Right hindlimb (tissue), 1 donor: ENCODE measurements around the gene COA8.

Experiments
- DNase-seq: peaks from one replicate; pipeline ENCODE4 v3.0.0-alpha.2; 2018

COA8 gene

GRCh38 chr14:103526247-103526913 lies 36.4 kb upstream of the COA8 start:
- DNase-seq = peak; percentile 16

- no peak for DNase-seq
Measured at GRCh38 chr14:103526914-103527248, 35.9 kb upstream of the COA8 start.

DNA sequence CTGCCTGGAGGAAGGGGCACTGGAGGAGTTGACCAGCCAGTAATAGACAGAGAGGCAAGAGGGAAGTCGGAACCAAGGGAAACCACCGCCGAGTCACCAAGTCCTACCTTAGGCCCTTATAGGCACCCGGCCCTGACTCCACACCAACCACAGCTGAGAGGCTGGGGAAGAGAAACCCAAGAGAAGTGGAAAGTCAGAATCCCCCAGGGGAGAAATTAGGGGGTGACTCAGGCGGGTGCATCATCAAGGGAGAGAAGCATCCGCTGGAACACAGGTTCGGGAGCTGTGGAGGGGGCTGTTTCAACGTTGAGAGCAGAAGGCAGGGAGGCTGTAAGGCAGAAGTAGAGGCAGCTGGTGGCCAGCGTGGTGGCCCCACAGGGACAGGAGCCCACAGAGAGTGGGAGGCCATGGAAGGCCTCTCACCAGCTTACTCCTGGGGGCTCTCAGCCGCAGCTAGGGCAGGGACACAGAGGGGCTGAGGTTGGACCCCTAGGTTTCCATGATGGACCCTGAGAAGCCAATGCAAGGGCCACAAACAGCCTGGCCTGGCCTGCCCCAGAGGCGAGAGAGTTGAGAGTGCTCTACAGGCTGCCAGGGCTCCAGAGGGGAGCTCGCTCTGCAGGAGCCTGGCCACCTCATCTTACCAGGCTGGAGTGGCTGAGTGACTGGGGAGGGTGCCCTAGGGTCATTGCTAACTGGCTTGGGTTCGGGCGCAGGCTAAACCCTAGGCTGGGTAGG lies 35.2 kb upstream of the COA8 start:
- DNase-seq = no peak

DNA sequence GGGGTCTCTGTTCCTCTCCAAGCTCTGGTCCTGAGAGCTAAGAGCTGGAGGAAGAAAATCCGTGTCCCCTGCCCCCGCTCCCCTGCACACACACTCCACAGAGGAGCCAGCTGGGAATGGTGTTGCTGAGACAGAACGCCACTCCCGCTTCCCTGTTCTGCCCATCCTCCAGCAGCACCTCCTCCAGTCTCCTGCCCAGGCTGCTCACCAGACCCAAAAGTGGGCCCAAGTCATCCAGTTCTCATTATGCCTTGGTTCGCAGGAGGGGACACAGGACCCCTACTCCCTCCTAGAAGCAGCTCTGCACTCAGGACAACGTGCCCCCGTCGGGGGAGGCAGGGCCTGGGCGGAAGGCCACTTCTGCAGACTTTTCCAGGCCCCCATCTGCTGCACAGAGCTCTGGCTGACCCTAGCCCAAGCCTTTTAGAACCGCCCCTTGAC lies 34.6 kb upstream of the COA8 start:
- DNase-seq = peak; percentile 35

DNA sequence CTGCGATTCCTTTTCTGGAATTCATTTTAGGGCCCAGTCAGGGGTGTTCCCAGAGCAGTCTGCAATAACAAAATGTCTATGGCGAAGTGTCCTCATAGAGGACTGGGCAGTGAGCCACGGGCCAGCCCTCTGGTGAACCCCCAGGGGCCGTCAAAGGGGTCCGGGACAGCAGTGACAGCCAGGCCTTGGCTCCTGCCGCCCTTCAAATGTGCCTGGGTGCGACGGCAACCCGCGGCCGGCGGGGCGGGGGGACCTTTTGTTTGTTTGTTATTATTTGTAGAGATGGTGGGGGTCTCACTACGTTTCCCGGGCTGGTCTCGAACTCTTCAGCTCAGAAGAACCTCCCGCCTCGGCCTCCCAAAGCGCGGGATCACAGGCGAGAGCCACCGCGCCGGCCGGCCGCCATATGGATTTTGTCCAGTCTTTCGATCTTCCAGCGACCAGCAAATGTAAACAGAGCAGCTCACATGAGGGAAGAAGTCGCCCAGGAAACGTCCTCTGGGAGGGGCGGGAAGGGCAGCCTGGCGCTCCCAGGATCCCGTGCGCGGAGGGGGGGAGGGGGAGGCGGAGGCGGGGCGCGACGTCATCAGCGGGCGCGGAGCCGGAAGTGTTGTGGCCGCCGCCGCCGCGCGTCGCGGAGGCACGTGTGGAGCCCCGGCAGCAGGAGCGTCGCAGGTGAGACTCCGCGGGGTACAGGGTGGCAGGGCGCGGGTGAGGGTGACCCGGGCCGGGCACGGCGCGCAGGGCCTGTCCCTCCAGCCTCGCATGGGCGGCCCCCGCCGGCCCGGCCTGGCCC lies 34.0 kb upstream of the COA8 start, which contains the start of gene TRMT61A:
TRMT61A (plus strand) TSS at position 610 of the 796 bp plus-strand sequence. CDS start 783 bp downstream, outside the sequence.
- DNase-seq = peak; percentile 92

DNA sequence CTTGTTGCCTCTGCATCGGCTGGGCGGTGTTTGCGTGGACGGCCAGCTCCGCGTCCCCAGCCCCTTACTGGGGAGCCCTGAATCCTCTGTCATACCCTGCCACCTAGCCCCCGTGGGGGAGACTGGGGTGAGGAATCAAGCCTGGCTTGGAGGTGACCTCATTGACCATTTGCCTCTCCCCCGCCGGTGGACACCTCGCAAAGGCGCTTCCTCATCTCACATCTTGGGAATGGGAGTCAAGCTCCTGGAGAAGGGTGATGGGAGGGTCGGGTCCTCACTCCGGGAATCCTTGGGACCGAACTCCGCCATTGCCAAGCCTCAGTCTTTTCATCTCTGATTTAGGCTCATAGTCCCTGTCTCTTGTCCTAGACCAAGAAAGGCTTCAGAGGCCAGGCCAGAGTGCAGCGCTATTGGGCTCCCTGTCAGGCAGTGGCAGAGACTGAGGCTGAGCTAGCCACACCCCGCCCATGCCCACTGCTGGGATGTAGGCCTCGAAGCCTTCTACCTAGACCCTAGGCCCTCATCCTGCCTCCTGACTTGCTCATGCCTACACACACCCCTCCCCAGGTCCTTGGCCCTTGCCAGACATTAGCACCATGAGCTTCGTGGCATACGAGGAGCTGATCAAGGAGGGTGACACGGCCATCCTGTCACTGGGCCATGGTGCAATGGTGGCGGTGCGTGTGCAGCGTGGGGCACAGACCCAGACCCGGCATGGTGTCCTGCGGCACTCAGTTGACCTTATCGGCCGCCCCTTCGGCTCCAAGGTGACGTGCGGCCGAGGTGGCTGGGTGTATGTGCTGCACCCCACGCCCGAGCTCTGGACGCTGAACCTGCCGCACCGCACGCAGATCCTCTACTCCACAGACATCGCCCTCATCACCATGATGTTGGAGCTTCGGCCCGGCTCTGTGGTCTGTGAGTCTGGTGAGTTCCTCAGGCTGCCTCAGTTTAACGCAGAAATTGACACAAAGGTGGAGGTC lies 33.1 kb upstream of the COA8 start:
- DNase-seq = no peak

- DNase-seq = peak; percentile 45
Measured at GRCh38 chr14:103530390-103530789, 32.4 kb upstream of the COA8 start.

DNA sequence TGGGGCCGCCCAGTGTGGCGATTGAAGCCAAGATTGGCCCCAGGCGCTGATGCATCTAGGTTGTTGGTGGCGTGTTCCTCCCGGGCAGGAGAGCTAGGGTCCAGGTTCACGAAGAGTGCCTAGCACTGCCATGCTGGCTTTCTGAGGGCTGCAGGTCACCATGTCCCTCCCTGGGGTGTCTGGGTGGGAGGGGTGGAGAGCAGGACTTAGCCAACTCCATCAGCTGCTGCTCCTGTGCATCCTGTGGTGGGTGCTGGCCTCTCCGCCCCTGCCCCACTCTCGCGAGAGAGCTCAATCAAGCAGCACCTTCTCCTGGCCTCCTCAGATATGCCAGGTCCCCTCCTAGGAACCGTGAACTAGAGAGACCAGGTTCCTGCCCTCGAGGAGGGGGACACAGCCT lies 31.9 kb upstream of the COA8 start:
- no peak for DNase-seq

DNA sequence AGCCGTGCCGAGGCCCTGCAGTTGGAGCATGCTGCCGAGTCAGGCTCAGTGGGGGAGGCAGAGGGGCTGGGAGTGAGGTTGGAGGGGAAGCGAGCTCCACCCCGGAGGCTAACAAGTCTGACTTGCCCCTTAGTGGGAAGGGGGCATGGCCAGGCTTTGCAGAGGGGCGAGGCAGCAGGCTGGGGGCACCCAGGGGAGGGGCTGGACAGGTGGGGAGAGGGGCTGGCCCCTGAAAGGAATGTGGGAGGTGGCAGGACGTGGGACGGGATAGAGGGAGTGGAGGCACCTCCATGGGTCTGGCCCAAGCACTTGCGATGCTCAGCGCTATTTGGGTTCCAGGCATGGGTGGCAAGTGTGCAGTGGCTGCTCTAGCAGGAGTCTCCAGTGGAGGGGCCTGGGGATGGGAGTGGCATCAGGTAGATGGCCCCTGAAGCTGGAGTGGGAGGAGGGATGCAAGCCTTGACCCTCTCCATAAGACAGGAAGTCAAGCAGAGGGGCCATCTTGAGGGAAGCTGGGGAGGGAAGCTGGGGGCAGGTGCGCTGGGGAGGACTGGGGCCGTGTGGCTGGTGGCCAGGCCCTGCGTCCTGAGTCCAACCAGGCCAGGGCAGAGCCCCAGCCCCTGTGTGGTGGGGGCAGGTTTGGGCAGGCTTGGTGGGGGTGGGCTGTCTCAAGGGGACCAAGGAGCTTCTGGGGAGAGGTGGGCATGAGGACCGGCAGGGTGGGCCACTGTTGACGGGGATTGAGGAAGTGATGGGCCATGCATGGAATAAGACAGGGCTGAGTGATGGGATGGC lies 31.1 kb upstream of the COA8 start:
- DNase-seq = no peak

DNA sequence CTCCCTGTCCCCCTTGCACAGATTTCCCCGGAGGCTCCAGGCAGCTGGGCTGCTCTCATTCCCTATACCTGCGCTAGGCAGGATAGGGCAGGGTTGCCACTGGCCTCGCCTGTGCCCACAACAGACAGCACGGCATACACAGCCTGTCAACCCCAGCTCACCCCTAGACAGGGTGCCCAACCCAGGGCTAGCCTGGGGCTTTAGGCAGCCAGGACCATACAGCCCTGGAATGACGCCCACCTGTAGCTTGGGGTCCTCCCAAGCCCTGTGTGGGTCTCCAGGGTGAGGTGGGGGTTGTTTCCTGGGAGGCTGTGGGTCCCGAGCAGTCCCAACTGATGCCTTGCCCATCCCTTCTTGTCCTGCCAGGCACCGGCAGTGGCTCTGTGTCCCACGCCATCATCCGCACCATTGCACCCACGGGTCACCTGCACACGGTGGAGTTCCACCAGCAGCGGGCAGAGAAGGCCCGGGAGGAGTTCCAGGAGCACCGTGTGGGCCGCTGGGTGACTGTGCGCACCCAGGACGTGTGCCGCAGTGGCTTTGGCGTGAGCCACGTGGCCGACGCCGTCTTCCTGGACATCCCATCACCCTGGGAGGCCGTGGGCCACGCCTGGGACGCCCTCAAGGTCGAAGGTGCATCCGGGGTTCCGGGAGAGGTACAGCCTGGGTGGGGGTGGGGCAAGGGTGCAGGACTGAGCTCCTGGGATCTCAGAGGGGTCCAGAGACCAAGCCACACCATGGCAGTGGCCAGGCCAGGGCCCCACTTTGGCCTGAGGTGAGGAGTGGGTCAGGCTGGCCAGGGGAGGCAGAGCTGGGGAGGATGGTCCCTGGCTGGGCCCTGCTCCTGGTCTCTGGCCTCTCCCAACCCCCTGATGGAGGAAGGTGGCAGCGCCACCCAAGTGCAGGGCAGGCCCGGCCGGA lies 30.3 kb upstream of the COA8 start:
- no peak for DNase-seq

DNA sequence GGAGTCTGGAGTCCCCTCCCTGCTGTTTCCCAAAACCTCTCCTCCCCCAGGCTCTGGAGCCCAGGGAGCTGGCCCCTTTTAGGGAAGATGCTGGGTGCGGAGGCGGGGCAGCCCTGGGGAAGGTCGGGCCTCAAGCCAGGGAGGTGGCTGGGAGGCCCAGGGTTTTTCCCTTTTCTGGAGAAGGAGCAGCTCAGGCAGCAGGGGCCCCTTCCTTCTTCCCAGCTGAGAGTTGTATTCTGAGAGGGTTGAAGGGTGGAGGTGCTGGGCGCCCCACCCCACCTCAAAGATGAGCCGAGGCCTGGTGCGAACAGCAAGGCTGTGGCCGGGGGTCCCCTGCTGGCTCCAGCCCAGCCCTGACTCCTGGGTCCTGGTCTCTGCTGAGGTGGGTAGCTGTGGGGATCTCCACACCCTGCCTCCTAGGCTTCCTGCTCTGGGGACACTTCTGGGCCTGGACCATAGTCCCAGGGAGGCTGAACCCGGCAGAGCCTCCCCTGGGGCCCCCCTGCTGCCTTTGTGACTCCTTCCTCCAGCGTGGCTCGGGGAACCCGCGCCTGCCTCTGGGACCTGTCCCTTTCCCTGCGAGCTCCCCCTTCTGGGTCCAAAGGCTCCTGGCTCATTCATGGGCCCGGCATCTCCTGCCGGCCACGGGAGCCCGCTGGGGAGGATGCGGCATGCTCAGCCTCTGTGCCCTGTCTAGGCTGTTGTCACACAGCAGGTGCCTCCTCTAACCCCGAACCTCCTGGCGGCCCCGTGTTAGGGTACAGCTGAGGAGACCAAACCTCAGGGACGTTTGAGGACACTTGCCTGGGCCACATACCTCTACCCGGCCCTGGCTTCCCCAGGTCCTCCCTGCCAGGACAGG lies 29.4 kb upstream of the COA8 start:
- DNase-seq = no peak

GRCh38 chr14:103533999-103534575 lies 28.7 kb upstream of the COA8 start:
- DNase-seq = no peak

DNA sequence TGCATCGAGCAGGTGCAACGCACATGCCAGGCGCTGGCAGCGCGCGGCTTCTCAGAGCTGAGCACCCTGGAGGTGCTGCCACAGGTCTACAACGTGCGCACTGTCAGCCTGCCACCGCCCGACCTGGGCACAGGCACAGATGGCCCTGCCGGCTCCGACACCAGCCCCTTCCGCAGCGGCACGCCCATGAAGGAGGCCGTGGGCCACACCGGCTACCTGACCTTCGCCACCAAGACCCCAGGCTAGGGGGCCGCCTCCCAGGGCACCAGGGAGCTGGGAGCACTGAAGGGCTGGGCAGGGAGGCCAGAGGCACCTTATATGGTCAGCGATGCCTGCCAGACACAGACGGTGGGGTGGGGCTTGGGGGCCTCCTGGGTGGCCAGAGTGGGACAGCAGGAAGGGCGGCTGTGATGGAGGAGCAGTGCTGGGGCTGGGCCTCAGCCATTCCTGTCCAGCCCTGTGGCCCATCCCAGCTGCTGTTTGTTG lies 28.1 kb upstream of the COA8 start:
- DNase-seq = no peak

- no peak for DNase-seq
Measured at GRCh38 chr14:103535081-103535890, 27.5 kb upstream of the COA8 start.

- DNase-seq = no peak
Measured at GRCh38 chr14:103535891-103536565, 26.7 kb upstream of the COA8 start.

- no peak for DNase-seq
Measured at GRCh38 chr14:103536693-103537092, 26.1 kb upstream of the COA8 start.
